WTC11 (cell line): ENCODE data around the gene FATE1. TPM values are rescaled to one million over a fixed set of nuclear protein-coding genes. Genes with fewer than 3 reads are reported as not detected.

Source experiments
- ATAC-seq: fragments of 200-7000 bp; cut with Tn5 transposase; 2 replicates; pipeline ENCODE4 v1.10.0; 2021; ENCODE audit warnings: mild to moderate bottlenecking, moderate library complexity
- CTCF ChIA-PET: fragments of 300-600 bp; sonication (Branson Sonifier 250); formaldehyde crosslinking; loops from one replicate; lab custom pipeline; 2021; ENCODE audit warnings: antibody characterized with exemption; lab: Charles Lee
- POLR2A ChIA-PET: fragments of 350-600 bp; sonication (Branson Sonifier 250); formaldehyde crosslinking; loops from one replicate; lab custom pipeline; 2021; ENCODE audit warnings: antibody characterized with exemption; lab: Charles Lee
- DNase-seq: peaks from one replicate; pipeline ENCODE4 v3.0.0; 2021; ENCODE audit warnings: low spot score
- H3K27ac Mint-ChIP-seq: 2 replicates; pipeline ENCODE4 v1.8.0; 2021; ENCODE audit warnings: mixed read lengths
- H3K27me3 Mint-ChIP-seq: 2 replicates; pipeline ENCODE4 v1.8.0; 2021; ENCODE audit warnings: low read depth, mild to moderate bottlenecking, moderate library complexity, mixed read lengths
- H3K36me3 Mint-ChIP-seq: 2 replicates; pipeline ENCODE4 v1.8.0; 2021; ENCODE audit warnings: mixed read lengths
- H3K4me1 Mint-ChIP-seq: 2 replicates; pipeline ENCODE4 v1.8.0; 2022; ENCODE audit warnings: mixed read lengths
- H3K4me3 Mint-ChIP-seq: 2 replicates; pipeline ENCODE4 v1.8.0; 2021; ENCODE audit warnings: mild to moderate bottlenecking, moderate library complexity, mixed read lengths
- H3K9me3 Mint-ChIP-seq: 2 replicates; pipeline ENCODE4 v1.8.0; 2021; ENCODE audit warnings: mixed read lengths
- CTCF ChIP-seq: fragments of 200-600 bp; IDR thresholded peaks from 2 replicates; pipeline ENCODE4 v1.8.0; 2022; ENCODE audit warnings: antibody characterized with exemption
- ELF4 ChIP-seq: sonication (generic); formaldehyde crosslinking; IDR thresholded peaks from 2 replicates; pipeline ENCODE4 v1.8.1; 2022; ENCODE audit warnings: low read depth, mild to moderate bottlenecking, moderate library complexity, missing genetic modification reagents
- EMX1 ChIP-seq: fragments of 250-450 bp; sonication (Bioruptor Pico); IDR thresholded peaks from 2 replicates; pipeline ENCODE4 v1.8.0; 2021; ENCODE audit warnings: mild to moderate bottlenecking
- ERG ChIP-seq: fragments of 250-450 bp; sonication (Bioruptor Pico); IDR thresholded peaks from 2 replicates; pipeline ENCODE4 v1.8.0; 2021; ENCODE audit warnings: mild to moderate bottlenecking
- ESRRA ChIP-seq: sonication (generic); formaldehyde crosslinking; IDR thresholded peaks from 2 replicates; pipeline ENCODE4 v1.8.1; 2022; ENCODE audit warnings: mild to moderate bottlenecking, missing genetic modification reagents, borderline replicate concordance
- FOXP4 ChIP-seq: sonication (generic); formaldehyde crosslinking; IDR thresholded peaks from 2 replicates; pipeline ENCODE4 v1.8.0; 2022; ENCODE audit warnings: mild to moderate bottlenecking, missing genetic modification reagents
- NFE2L1 ChIP-seq: sonication (generic); formaldehyde crosslinking; IDR thresholded peaks from 2 replicates; pipeline ENCODE4 v1.8.1; 2023; ENCODE audit warnings: missing genetic modification reagents
- NR1H2 ChIP-seq: sonication (generic); formaldehyde crosslinking; IDR thresholded peaks from 2 replicates; pipeline ENCODE4 v1.9.0; 2021; ENCODE audit warnings: mild to moderate bottlenecking, moderate library complexity, missing genetic modification reagents
- NR3C1 ChIP-seq: sonication (generic); formaldehyde crosslinking; conservative IDR thresholded peaks from 2 replicates; pipeline ENCODE4 v1.8.1; 2023; ENCODE audit warnings: low read depth, mild to moderate bottlenecking, missing genetic modification reagents
- RELA ChIP-seq: sonication (generic); formaldehyde crosslinking; IDR thresholded peaks from 2 replicates; pipeline ENCODE4 v1.8.1; 2022; ENCODE audit warnings: missing genetic modification reagents, mild to moderate bottlenecking, borderline replicate concordance
- SMAD4 ChIP-seq: sonication (generic); formaldehyde crosslinking; IDR thresholded peaks from 2 replicates; pipeline ENCODE4 v1.8.0; 2022; ENCODE audit warnings: mild to moderate bottlenecking, missing genetic modification reagents
- SOX15 ChIP-seq: fragments of 250-450 bp; sonication (Bioruptor Pico); IDR thresholded peaks from 2 replicates; pipeline ENCODE4 v1.9.0; 2021; ENCODE audit warnings: mild to moderate bottlenecking
- ZMAT4 ChIP-seq: fragments of 250-450 bp; sonication (Bioruptor Pico); IDR thresholded peaks from 2 replicates; pipeline ENCODE4 v1.9.0; 2021; ENCODE audit warnings: mild to moderate bottlenecking
- ZNF121 ChIP-seq: sonication (generic); formaldehyde crosslinking; IDR thresholded peaks from 2 replicates; pipeline ENCODE4 v1.8.0; 2023; ENCODE audit warnings: missing genetic modification reagents
- ZNF317 ChIP-seq: sonication (generic); formaldehyde crosslinking; IDR thresholded peaks from 2 replicates; pipeline ENCODE4 v1.8.1; 2023; ENCODE audit warnings: low read depth, mild to moderate bottlenecking, moderate library complexity, missing genetic modification reagents, borderline replicate concordance
- ZSCAN18 ChIP-seq: fragments of 250-450 bp; sonication (Bioruptor Pico); IDR thresholded peaks from 2 replicates; pipeline ENCODE4 v2.1.2; 2022; ENCODE audit warnings: mild to moderate bottlenecking, moderate library complexity
- total RNA-seq: library from RNA; stranded (reverse); gene quantifications from 3 replicates; pipeline ENCODE4 v1.2.3, GENCODE V29; 2021

The FATE1 gene
- total RNA-seq, 1 experiment from 2014 or later = not detected

GRCh38 chrX:151679798-151680402 lies 35.9 kb upstream of the FATE1 start:
- H3K9me3 Mint-ChIP-seq = no peaks in the 10 kb centered on the region
- no peak overlapping the region for H3K4me3 Mint-ChIP-seq
- POLR2A ChIA-PET = no interaction called here
- ATAC-seq (no peak), DNase-seq (no peak)
- CTCF ChIA-PET = interaction anchor here (1.7 kb wide), 1 partner anchor 174 kb away, joined by 8 read pairs; no protein-coding TSS in a partner anchor
- TF ChIP-seq EMX1 (CRISPR knock-in tag) = no peak
- TF ChIP-seq NR3C1 (CRISPR knock-in tag) = no peak
- TF ChIP-seq SOX15 (CRISPR knock-in tag) = no peak
- TF ChIP-seq SMAD4 (CRISPR knock-in tag) = no peak
- no peak for TF ChIP-seq RELA (CRISPR knock-in tag)
- TF ChIP-seq ESRRA = no peak
- TF ChIP-seq ZSCAN18 (CRISPR knock-in tag) = no peak
- TF ChIP-seq ELF4 (CRISPR knock-in tag) = no peak
- no peak for TF ChIP-seq ZNF121 (CRISPR knock-in tag)
- TF ChIP-seq ZNF317 (CRISPR knock-in tag) = no peak
- no peak for TF ChIP-seq ZMAT4 (CRISPR knock-in tag)
- H3K4me1 Mint-ChIP-seq = peaks cover 4% of the 10 kb centered on the region; the same call in 1 of the 2 replicates
- no peaks in the 10 kb centered on the region for H3K36me3 Mint-ChIP-seq
- no peaks in the 10 kb centered on the region; the same call in 1 of the 2 replicates for H3K27me3 Mint-ChIP-seq
- H3K27ac Mint-ChIP-seq = no peak overlapping the region

GRCh38 chrX:151680805-151681204 lies 35.0 kb upstream of the FATE1 start:
- H3K9me3 Mint-ChIP-seq = no peaks in the 10 kb centered on the region
- CTCF ChIA-PET = interaction anchor here (0.5 to 1.7 kb wide), 6 partner anchors 168 to 542 kb away, joined by 3 to 8 read pairs (median 4); no protein-coding TSS in a partner anchor
- TF ChIP-seq CTCF (peak; percentile 70), NR1H2 (no peak), NFE2L1 (CRISPR knock-in tag) (no peak), SOX15 (CRISPR knock-in tag) (no peak), ERG (CRISPR knock-in tag) (no peak), FOXP4 (CRISPR knock-in tag) (no peak)
- TF ChIP-seq, all 79 proteins: peak for 1
- ATAC-seq (peak; percentile 91), DNase-seq (peak; percentile 81)
- no peak overlapping the region for H3K27ac Mint-ChIP-seq
- H3K4me3 Mint-ChIP-seq = no peak overlapping the region
- no peaks in the 10 kb centered on the region for H3K4me1 Mint-ChIP-seq
- H3K27me3 Mint-ChIP-seq = no peaks in the 10 kb centered on the region; the same call in 1 of the 2 replicates
- no peaks in the 10 kb centered on the region for H3K36me3 Mint-ChIP-seq
- POLR2A ChIA-PET = interaction anchor here (0.7 kb wide), 1 partner anchor 155 kb away, joined by 4 read pairs; no protein-coding TSS in a partner anchor
